GM18505 (cell line): ENCODE results near the gene SH3YL1.

ENCODE experiments used
- ATAC-seq: cut with Tn5 transposase; IDR thresholded peaks from one replicate; pipeline ENCODE4 v1.9.1; 2021; ENCODE audit not compliant: unreplicated experiment
- POLR2A ChIP-seq: IDR thresholded peaks from 4 replicates; pipeline ENCODE4 v1.6.1; 2011; ENCODE audit warnings: borderline replicate concordance; ENCODE audit not compliant: insufficient read depth, insufficient read length; ENCODE audit errors: extremely low read depth

The SH3YL1 gene

DNA sequence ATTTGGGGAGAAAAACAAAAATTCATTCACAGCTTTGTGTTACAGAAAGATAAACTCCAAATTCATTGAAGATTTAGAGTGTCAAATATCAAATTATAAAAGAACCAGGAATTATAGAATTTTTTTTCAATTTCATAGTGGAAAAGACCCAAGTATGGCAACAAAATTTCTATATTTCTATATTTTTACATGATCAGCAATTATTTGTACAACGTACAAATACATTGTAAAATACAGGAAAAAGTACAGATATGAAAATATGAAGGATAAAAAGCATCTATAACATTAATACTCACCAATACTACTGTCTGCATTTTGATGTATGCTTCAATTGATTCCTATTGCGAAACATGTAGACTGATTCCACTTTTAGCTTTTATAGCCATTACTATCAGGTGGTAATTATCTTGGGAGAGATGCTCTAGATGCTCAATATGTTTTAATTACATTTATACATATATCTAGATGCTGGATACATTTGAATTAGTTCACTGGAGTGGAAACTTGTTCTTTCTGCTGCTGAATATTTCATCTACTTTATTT, 4.0 kb downstream of the SH3YL1 start:
- no peak for TF ChIP-seq POLR2A
- ATAC-seq, result no peak

DNA sequence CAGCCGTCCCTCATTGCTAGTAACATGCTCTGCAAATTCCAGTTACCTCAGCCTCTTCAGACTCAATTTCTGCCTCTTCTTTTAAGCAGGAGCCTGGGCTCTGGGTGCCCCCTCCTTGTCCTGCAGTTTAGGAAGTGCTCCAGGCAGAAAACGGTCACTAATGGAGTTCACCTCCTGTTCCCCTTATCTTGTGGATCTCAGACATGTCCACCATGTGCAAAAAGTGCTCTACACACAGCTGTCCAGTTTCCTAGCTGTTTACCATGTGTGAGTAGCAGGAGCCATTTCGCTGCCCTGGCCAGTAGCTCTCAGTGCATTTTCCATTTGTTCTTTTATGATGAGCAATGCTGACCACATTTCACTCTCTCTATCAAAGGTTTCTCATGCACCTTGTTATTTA, 4.9 kb downstream of the SH3YL1 start:
- TF ChIP-seq POLR2A, result no peak
- ATAC-seq, result no peak

DNA sequence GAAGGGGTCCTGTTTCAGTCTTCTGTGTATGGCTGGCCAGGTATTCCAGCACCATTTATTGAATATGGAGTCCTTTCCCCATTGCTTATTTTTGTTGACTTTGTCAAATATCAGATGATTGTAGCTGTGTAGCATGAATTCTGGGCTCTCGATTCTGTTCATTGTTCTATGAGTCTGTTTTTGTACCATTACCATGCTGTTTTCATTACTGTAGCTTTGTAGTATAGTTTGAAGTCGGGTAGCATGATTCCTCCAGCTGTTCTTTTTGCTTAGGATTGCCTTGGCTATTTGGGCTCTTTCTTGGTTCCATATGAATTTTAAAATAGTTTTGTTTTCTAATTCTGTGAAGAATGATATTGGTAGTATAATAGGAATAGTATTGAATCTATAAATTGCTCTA, 6.0 kb downstream of the SH3YL1 start:
- no peak for ATAC-seq
- no peak for TF ChIP-seq POLR2A

GRCh38 chr2:257429-257828, 6.4 kb downstream of the SH3YL1 start:
- ATAC-seq, result no peak
- no peak for TF ChIP-seq POLR2A

DNA sequence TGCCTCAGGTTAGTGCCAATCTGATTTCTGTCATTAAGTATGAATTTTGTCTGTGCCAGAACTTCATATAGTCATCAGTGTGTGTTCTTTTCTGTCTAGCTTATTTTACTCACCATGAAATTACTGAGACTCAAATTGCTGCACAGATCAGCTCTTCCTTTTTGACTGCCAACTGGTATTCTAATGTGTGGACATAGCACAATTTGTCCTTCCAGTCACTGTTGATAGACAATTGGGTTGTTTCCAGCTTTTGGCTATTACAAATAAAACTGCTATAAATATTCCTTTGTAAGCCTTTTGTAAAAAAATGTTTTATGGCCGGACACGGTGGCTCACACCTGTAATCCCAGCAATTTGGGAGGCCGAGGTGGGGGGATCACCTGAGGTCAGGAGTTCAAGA, 7.7 kb downstream of the SH3YL1 start:
- TF ChIP-seq POLR2A, result no peak
- ATAC-seq, result no peak

- TF ChIP-seq POLR2A, result no peak
- ATAC-seq, result no peak
These were observed 8.6 kb downstream of the SH3YL1 start for GRCh38 chr2:255195-255594.

GRCh38 chr2:254241-254640, 9.6 kb downstream of the SH3YL1 start:
- no peak for ATAC-seq
- no peak for TF ChIP-seq POLR2A

DNA sequence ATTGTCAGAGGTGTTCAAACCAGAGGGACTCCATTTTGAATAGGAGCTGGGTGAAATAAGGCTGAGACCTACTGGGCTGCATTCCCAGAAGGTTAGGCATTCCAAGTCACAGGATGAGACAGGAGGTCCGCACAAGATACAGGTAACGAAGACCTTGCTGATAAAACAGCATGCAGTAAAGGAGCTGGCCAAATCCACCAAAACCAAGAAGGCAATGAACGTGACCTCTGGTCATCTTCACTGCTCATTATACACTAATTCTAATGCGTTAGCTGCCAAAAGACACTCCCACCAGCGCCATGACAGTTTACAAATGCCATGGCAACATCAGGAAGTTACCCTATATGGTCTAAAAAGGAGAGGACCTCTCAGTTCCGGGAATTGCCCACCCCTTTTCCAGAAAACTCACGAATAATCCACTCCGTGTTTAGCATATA, 10.6 kb downstream of the SH3YL1 start:
- no peak for ATAC-seq
- no peak for TF ChIP-seq POLR2A

- ATAC-seq, result no peak
- no peak for TF ChIP-seq POLR2A
These were observed 11.7 kb downstream of the SH3YL1 start for GRCh38 chr2:252001-252602.

DNA sequence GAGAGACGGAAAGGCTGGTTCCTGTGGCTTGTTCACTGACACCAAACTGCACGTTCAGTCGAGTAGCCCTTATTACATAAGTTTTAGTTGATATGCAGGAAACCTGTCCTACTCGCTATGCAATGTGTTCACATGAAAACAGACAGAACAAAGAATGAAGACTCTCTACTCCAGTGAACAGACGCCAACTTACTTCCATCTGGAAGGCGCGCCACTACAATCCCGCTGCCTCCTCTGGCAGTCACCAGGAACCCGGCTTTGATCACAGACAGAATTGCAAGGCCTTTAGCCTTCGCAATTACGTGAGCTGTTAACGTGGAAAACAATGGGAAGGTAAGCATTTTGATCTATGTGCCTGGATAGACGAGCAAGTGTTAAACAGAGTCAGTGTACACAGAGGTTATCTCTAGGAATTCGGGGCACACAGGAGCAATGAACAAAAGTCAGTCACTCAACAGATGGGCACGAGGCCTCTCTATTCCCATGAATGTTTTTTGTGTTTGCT, 14.2 kb downstream of the SH3YL1 start:
- ATAC-seq, result no peak

DNA sequence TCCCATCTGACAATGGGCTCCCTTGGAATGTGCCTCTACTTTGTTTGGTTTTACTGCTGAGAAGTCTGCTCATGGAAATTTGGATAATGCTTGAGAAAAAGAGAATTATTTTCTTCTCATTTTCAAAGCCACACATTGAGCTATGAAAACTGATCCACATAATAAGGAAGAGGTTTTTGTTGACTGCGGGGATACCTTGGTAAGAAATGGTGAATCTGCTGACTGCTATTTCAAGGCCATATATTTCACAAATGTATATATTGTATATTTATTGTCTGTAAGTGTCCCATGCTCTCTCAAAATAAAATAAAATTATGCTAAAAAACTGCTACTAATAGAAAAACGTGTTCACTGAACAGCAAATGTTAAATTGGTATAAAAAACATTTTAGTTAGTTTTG, 15.1 kb downstream of the SH3YL1 start:
- no peak for ATAC-seq
- TF ChIP-seq POLR2A, result no peak

More for the DNA sequence above, 14.2 kb downstream of the SH3YL1 start:
- TF ChIP-seq POLR2A, result no peak

DNA sequence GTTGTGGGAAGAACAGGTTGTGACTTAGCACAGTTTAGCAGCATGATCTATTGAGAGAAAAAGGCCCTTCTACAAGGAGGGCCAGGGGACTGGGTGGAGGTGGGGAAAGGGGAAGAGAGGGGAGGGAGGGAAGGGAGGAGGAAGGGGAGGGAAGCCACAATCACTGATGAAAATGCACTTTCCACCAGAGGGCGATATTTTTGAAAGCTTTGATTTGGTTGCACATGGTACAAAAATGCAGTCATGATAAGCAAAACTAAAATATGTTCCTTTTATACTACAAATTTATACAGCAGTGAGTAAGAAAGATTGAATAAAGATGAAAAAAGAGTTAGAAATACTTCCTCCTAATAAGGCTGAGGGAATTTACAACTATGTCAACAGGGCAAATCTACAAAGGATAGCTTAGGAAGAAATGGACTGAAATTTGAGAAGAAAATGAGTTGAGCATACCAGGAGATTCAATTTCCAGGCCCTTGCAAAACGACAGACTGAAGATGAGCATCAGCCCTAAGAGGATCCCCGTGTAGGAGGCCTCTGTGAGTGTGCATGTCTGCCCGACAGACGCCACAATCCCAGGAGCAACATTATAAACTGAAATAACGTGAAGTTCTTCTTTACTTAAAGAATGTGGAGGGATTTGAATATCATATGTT, 17.2 kb downstream of the SH3YL1 start:
- no peak for ATAC-seq
- TF ChIP-seq POLR2A, result no peak

GRCh38 chr2:244547-244946, 19.3 kb downstream of the SH3YL1 start:
- TF ChIP-seq POLR2A, result no peak
- ATAC-seq, result no peak

- no peak for TF ChIP-seq POLR2A
- ATAC-seq, result no peak
These were observed 25.0 kb downstream of the SH3YL1 start for GRCh38 chr2:238869-239268.
